C4-2B (cell line): Measurements from ENCODE around the gene ADAMTS16.

Source experiments
- H3K27ac ChIP-seq: fragments of 450-650 bp; 2 replicates; pipeline ENCODE4 v1.5.1; 2017
- CTCF ChIP-seq: fragments of 450-650 bp; conservative IDR thresholded peaks from 2 replicates; pipeline ENCODE4 v1.5.1; 2017; ENCODE audit warnings: mild to moderate bottlenecking
- ZFX ChIP-seq: fragments of 450-650 bp; IDR thresholded peaks from 2 replicates; pipeline ENCODE4 v1.6.1; 2017

ADAMTS16 gene

DNA sequence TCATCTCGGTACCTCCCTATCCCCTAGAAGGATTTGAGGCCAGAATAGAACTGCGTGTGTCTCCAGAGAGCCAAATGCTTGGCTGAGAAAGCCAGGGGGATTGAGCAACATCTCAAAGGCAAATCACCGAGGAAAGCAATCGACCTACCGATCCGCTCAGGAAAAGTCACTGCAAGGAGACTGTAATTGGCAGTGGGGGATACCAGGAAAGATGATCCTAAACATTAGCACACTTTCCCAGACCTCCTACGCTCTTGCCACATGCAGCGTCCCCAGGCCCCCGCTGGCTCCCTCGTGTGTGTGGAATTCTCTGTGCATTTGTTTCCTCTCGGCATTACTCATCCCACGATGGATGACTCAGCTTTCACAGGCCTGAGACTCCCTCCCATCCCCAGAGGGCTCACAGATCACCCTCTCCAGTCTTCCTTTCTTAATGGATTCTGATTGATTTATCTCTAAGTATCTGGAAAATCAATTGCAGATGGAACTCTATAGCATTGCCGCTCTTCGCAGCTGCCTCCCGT is 200.1 kb downstream of the ADAMTS16 start:
- no peak overlapping the region for H3K27ac ChIP-seq
- TF ChIP-seq CTCF (no peak), ZFX (no peak)

- H3K27ac ChIP-seq, result no peak overlapping the region
Observed at GRCh38 chr5:5341531-5342292, 201.6 kb downstream of the ADAMTS16 start.

GRCh38 chr5:5342784-5343183 is 202.7 kb downstream of the ADAMTS16 start:
- TF ChIP-seq ZFX (no peak), CTCF (no peak)
- H3K27ac ChIP-seq, result no peak overlapping the region

More at GRCh38 chr5:5341531-5342292, 201.6 kb downstream of the ADAMTS16 start:
- no peak for TF ChIP-seq CTCF
- TF ChIP-seq ZFX, result no peak

DNA sequence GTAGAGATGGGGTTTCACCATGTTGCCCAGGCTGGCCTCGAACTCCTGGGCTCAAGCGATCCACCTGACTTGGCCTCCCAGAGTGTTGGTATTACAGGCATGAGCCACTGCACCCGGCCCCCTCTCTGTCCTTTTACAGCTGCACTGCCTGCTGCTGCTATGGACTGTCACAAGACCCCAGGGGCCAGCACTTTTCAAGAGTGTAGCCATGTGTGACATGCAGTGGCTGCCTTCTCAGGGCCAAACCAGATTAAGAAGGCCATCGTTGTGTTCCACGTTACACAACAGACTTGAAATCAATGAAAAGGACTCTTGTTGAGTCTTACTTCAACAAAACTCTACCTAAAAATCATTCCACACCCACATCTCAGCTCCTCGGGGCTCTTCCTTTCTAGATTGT is 203.4 kb downstream of the ADAMTS16 start:
- no peak overlapping the region for H3K27ac ChIP-seq
- TF ChIP-seq ZFX (no peak), CTCF (no peak)

DNA sequence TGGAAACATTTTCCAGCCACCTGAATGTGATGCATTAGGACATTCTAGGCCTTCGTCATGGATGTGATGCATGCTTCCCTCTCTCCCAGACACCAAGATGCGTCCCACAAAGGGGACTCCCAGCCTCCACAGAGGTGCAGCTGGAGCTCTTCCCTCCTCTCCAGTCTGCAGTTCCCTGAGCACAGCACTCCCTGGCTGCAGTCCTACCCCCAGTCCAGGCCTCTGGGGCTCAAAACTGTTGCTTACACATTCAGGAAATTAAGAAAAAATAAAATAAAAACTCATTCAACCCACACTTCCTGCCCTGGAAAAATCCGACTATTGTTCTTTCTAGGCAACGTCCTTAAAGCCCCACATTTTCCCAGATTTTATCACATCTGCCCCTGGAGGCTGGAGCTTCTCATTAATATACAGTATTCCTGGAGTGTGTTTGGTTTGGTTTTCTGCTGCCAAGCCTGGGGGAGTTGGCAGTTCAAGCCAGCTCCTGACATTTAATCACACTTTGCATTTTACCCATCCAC is 204.0 kb downstream of the ADAMTS16 start:
- no peak overlapping the region for H3K27ac ChIP-seq

DNA sequence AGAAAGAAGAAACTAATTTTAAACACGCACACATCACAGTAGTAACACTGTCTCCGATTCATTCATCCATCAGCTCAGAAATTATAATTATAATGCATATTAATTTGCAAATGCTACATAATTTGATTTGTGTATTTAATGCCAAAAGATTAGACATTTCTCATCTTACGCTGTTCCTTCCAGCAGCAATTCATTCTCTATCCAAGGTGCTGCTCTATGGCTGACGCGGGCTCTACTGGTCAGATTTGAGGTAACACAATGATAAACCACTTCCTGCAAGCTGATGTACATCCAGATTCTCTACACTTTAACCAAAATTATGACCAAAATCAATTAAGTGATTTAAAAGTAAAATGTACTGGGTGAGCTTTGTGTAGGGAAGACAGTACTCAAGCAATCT is 204.5 kb downstream of the ADAMTS16 start:
- TF ChIP-seq CTCF (no peak), ZFX (no peak)
- H3K27ac ChIP-seq, result no peak overlapping the region

More for the DNA sequence above, 204.0 kb downstream of the ADAMTS16 start:
- TF ChIP-seq CTCF, result no peak
- no peak for TF ChIP-seq ZFX

GRCh38 chr5:5347442-5347841 is 207.3 kb downstream of the ADAMTS16 start:
- TF ChIP-seq CTCF (no peak), ZFX (no peak)
- H3K27ac ChIP-seq, result no peak overlapping the region
